ENCODE data around the gene CAGE1.
"Not testable (repeated sequence)": the region's sequence is repeated elsewhere in the genome, so short reads cannot be mapped to it uniquely, and the experiment has no call there.

The CAGE1 gene

DNA sequence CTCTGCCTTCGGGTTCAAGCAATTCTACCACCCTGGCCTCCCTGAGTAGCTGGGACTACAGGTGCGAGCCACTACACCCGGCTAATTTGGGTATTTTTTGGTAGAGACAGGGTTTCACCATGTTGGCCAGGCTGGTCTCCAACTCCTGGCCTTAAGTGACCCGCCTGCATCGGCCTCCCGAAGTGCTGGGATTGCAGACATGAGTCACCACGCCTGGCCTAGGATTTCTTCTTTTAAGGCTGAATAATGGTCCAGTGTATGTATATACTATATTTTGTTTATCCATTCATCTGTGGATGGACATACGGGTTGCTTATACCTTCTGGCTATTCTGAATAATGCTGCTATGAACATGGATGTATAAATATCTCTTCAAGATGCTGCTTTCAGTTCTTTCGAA, 17.2 kb upstream of the CAGE1 start:
- ATAC-seq: no peak

DNA sequence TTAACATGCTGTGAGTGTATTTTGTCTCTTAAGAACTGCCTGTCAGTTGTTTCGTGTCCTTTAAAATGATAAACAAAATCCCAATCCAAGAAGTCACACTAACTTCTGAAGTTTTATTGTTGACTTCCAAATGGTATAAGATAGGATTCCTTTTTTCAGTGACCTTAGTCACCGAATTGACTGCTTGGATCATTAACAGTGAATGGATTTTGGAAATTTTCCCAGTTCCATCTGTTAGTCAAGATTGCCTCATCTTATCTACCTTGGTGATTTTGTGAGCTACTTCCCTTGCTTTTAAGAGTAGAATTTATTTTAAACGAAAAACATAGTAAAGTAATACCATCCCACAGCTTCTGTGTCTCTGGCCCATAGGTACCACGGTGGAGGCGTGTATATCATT, 15.0 kb upstream of the CAGE1 start:
- no peak for ATAC-seq

GRCh38 chr6:7402716-7403115, 13.2 kb upstream of the CAGE1 start:
- no peak for ATAC-seq

DNA sequence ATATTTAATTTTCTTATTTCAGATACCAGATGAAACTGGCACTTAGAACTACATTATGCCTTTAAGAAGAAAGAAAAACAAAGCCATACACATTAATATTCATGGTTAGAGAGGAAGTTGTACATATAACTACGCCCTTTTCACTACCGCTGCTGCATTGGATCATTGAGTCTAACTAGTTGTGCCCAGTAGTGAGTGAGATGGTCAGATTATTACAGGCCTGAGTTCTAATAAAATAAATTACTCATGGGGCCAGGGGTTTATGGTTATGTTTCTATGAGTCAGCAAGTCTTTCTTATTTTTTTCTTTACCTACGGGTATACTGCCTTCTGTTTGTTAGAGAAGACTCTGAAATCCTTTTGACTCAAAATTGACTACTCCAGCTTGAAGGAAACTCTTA, 11.5 kb upstream of the CAGE1 start:
- no peak for ATAC-seq

- no peak for ATAC-seq
These were observed 2.9 kb upstream of the CAGE1 start for GRCh38 chr6:7392402-7392801.

GRCh38 chr6:7391151-7391550, 1.6 kb upstream of the CAGE1 start:
- ATAC-seq: no peak

DNA sequence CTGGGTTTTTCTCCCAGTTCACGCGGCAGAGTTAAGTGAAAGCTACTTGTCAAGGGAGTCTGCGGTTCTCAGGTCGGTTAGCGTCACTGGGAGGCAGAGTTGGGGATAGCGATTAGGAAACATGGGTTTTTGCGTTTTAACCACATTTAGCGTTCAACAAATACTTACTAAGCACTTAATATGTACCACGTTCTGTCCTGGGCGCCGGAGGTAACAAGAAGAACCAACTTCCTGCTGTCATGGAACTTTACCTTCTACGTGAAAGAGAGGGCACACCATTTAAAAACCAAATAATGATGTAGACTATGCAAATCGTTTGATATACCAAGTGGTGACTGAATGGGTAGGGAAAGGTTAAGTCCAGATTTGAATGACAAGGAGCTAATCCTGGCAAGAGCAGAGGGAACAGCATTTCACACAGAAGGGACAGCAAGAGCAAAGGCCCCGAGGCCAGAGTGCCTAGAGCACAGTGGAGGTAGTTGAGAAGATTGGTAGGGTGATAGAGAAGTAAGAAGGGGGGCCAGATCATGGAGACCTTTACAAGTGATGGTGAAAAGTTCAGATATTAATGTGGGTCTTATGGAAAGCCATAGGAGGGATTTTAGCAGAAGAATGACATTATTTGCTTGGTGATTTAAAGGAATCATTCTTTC, 810 bp upstream of the CAGE1 start:
- peak; percentile 3 to 9 for ATAC-seq

GRCh38 chr6:7389162-7389450, 436 bp downstream of the CAGE1 start:
- ATAC-seq: no peak

DNA sequence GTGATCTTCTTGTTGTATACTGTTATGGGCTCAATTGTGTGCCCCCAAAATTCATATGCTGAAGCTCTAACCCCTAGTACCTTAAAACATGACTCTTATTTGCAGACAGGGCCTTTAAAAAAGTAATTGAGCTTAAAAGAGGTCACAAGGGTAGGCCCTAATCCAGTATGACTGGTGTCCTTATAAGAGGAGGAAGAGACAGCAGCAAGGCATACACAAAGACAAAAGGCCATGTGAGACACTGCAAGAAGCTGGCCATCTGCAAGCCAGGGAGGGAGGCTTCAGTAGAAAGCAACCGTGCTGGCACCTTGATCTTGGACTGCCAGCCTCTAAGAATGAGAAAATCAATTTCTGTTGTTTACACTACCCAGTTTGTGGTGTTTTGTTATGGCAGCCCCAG, 8.4 kb downstream of the CAGE1 start:
- no peak for ATAC-seq

GRCh38 chr6:7378740-7379139, 10.8 kb downstream of the CAGE1 start:
- no peak for ATAC-seq

DNA sequence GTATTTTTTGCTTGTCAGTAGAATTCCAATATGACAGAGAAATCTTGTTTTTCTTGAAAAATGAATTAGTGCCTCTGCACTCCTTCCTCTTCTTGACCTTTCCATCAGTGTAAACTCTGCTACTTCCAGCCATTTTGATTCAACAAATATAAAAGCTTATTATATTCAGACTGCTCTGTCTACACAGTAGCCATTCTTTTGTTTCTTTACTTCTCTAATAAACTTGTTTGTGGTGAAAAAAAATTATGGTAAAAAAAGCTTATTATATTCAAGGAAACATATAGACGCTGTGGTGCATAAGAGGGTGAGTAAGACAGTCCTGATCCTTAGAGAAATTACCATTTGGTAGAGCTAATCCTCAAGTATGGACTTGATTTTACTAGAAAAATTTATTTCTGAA, 11.6 kb downstream of the CAGE1 start:
- no peak for ATAC-seq

GRCh38 chr6:7373739-7374138, 15.8 kb downstream of the CAGE1 start:
- ATAC-seq: no peak

- ATAC-seq: no peak
These were observed 22.1 kb downstream of the CAGE1 start for GRCh38 chr6:7367408-7367807.

GRCh38 chr6:7351916-7352315, 37.6 kb downstream of the CAGE1 start:
- not testable (repeated sequence) for ATAC-seq

- not testable (repeated sequence) for ATAC-seq
These were observed 39.0 kb downstream of the CAGE1 start for GRCh38 chr6:7350591-7350990.

- ATAC-seq: not testable (repeated sequence)
These were observed 42.0 kb downstream of the CAGE1 start for GRCh38 chr6:7347551-7347997.

DNA sequence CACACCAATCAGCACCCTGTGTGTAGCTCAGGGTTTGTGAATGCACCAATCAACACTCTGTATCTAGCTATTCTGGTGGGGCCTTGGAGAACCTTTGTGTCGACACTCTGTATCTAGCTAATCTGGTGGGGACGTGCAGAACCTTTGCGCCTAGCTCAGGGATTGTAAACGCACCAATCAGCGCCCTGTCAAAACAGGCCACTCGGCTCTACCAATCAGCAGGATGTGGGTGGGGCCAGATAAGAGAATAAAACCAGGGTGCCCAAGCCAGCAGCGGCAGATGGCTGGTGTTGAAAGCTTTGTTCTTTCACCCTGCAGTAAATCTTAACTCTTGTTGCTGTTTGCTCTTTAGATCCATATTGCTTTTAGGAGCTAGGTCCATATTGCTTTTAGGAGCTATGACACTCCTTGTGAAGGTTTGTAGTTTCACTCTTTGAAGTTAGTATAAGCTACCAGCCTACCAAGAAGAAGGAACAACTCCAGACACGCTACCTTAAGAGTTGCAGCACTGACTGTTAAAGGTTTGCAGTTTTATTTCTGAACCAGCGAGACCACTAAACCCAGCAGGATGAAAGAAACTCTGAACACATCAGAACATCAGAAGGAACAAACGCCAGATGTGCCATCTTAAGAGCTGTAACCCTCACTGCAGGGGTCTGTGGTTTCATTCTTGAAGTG, 44.6 kb downstream of the CAGE1 start:
- ATAC-seq: not testable (repeated sequence)

DNA sequence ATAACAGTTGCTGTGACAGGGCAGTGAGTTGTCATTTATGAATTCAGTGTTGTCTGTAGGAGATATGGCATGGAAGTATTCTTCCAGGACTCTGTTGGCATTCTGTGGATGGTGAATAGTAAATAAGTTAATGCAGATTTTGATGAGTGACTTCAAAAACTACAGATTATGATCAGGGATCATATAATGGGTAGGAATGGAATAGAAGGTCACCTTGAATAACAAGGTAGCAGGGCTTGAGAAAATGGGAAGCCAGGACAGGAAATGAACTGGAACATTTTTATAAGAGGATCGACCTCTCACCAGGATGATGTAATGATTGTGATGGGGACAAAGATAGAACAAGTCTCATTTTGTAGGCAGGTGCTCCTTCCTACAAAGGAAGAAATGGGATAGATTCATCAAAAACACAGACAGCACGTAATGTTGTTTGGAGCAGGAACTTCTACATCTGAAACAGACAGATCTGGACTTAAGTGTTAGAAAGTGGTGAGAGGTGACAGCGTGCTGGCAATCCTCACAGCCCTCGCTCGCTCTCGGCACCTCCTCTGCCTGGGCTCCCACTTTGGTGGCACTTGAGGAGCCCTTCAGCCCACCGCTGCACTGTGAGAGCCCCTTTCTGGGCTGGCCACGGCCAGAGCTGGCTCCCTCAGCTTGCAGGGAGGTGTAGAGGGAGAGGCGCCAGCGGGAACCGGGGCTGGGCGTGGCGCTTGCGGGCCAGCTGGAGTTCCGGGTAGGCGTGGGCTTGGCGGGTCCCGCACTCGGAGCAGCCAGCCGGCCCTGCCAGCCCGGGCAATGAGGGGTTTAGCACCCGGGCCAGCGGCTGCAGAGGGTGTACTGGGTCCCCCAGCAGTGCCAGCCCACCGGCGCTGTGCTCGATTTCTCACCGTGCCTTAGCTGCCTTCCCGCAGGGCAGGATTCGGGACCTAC, 45.7 kb downstream of the CAGE1 start:
- no peak for ATAC-seq

DNA sequence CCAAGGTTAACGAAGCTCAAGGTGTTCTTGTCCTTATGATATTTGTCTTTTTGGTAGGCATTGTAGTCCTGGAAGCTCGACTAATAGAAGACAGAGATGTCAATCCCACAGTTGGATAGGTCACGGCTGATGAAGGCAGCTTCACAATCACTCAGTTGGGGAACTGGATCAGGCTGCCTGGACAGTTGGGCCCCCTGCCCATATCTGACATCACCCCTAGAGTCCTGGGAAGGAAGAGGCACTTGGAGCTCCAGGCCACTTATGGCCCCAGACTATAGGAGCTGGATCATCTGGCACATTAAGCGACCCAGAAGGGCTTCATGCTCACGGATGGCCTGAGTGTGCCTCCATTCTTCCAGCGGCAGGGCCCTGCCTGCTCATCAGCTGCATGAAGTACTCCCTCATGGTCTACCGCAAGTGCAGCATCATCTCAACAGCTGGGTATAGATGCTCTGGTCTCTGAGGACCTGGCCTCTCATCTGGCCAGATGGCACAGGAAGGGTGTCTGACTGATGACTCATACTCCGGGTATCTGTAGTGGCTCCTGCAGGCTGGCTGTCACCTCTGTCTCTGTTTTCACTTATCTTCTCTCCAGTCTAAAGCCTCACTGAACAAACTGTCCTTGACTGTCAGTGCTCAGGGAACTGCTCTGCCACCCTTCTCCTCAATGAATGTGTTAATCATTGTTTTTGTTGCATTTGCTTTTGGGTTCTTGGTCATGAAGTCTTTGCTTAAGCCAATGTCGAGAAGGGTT, 47.4 kb downstream of the CAGE1 start:
- ATAC-seq: peak in 1 of 2 donors; percentile 20

- no peak for ATAC-seq
These were observed 48.3 kb downstream of the CAGE1 start for GRCh38 chr6:7341271-7341670.

- ATAC-seq: not testable (repeated sequence)
These were observed 50.4 kb downstream of the CAGE1 start for GRCh38 chr6:7339007-7339732.

DNA sequence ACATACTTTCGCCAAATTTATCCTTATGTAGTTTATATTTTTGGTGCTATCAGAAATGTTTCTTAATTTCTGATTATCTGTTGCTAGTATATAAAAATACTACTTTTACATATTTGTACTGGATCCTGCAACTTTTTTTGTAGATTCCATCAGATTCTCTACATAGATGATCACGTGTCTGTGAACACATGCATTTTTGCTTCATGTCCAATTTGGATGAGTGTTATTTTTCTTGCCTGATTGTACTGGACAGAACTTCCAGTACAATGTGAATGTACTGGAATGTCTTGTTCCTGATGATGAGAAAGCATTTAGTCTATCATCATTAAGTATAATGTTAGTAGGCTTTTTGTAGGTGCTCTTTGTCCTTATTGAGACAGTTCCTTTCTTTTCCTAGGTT, 51.5 kb downstream of the CAGE1 start:
- ATAC-seq: no peak

Data from activated CD4-positive, CD25-positive, alpha-beta regulatory T cell treated with anti-CD3 and anti-CD28 coated beads, Interleukin-2, amount 50 U/mL, for 24 hours (primary cell).